WTC11 (cell line): Measurements from ENCODE around the gene HOMER2. TPM values are rescaled to one million over a fixed set of nuclear protein-coding genes. Genes with fewer than 3 reads are reported as not detected.

Source experiments
- AR ChIP-seq: fragments of 250-450 bp; sonication (Bioruptor Pico); IDR thresholded peaks from 2 replicates; pipeline ENCODE4 v1.9.0; 2021; ENCODE audit warnings: mild to moderate bottlenecking
- ARID4B ChIP-seq: sonication (generic); formaldehyde crosslinking; IDR thresholded peaks from 2 replicates; pipeline ENCODE4 v1.8.0; 2023; ENCODE audit warnings: missing genetic modification reagents, mild to moderate bottlenecking, borderline replicate concordance
- CDX4 ChIP-seq: fragments of 250-450 bp; sonication (Bioruptor Pico); IDR thresholded peaks from 2 replicates; pipeline ENCODE4 v1.9.0; 2021; ENCODE audit warnings: moderate library complexity, mild to moderate bottlenecking, inconsistent platforms, borderline replicate concordance
- CTCF ChIP-seq: fragments of 200-600 bp; IDR thresholded peaks from 2 replicates; pipeline ENCODE4 v1.8.0; 2022; ENCODE audit warnings: antibody characterized with exemption
- E2F1 ChIP-seq: sonication (generic); formaldehyde crosslinking; IDR thresholded peaks from 2 replicates; pipeline ENCODE4 v1.8.0; 2022; ENCODE audit warnings: mild to moderate bottlenecking, missing genetic modification reagents
- IRF1 ChIP-seq: sonication (generic); formaldehyde crosslinking; IDR thresholded peaks from 2 replicates; pipeline ENCODE4 v1.8.0; 2023; ENCODE audit warnings: missing genetic modification reagents
- IRF2 ChIP-seq: sonication (generic); formaldehyde crosslinking; IDR thresholded peaks from 2 replicates; pipeline ENCODE4 v1.8.0; 2022; ENCODE audit warnings: low read depth, missing genetic modification reagents, borderline replicate concordance
- PREB ChIP-seq: sonication (generic); formaldehyde crosslinking; IDR thresholded peaks from 2 replicates; pipeline ENCODE4 v1.8.1; 2022; ENCODE audit warnings: mild to moderate bottlenecking, missing genetic modification reagents, moderate library complexity, borderline replicate concordance
- PRRX2 ChIP-seq: fragments of 250-450 bp; sonication (Bioruptor Pico); IDR thresholded peaks from 2 replicates; pipeline ENCODE4 v1.8.0; 2021; ENCODE audit warnings: mild to moderate bottlenecking
- TCF7 ChIP-seq: sonication (generic); formaldehyde crosslinking; IDR thresholded peaks from 2 replicates; pipeline ENCODE4 v1.8.0; 2022; ENCODE audit warnings: mild to moderate bottlenecking, low read depth, missing genetic modification reagents, moderate library complexity
- TP53 ChIP-seq: sonication (generic); formaldehyde crosslinking; IDR thresholded peaks from 2 replicates; pipeline ENCODE4 v1.8.1; 2023; ENCODE audit warnings: mild to moderate bottlenecking, missing genetic modification reagents
- ZNF317 ChIP-seq: sonication (generic); formaldehyde crosslinking; IDR thresholded peaks from 2 replicates; pipeline ENCODE4 v1.8.1; 2023; ENCODE audit warnings: low read depth, mild to moderate bottlenecking, moderate library complexity, missing genetic modification reagents, borderline replicate concordance
- ZNF512 ChIP-seq: sonication (generic); formaldehyde crosslinking; IDR thresholded peaks from 2 replicates; pipeline ENCODE4 v1.8.1; 2022; ENCODE audit warnings: missing genetic modification reagents, borderline replicate concordance
- ZSCAN18 ChIP-seq: fragments of 250-450 bp; sonication (Bioruptor Pico); IDR thresholded peaks from 2 replicates; pipeline ENCODE4 v2.1.2; 2022; ENCODE audit warnings: mild to moderate bottlenecking, moderate library complexity
- total RNA-seq: library from RNA; stranded (reverse); gene quantifications from 3 replicates; pipeline ENCODE4 v1.2.3, GENCODE V29; 2021

HOMER2 gene
- total RNA-seq, 1 experiment from 2014 or later, result 17.4 TPM

- TF ChIP-seq ARID4B (CRISPR knock-in tag) (no peak), PREB (CRISPR knock-in tag) (no peak), PRRX2 (CRISPR knock-in tag) (no peak), CTCF (no peak), IRF2 (CRISPR knock-in tag) (no peak), IRF1 (CRISPR knock-in tag) (no peak), ZNF317 (CRISPR knock-in tag) (no peak), TP53 (no peak), E2F1 (CRISPR knock-in tag) (no peak), CDX4 (CRISPR knock-in tag) (no peak), AR (no peak), TCF7 (no peak), ZSCAN18 (no peak), ZNF512 (CRISPR knock-in tag) (no peak)
These were observed 95.9 kb downstream of the HOMER2 start (continued) for GRCh38 chr15:82856397-82857170.
